GM18867 (cell line): ENCODE results near the gene CIAPIN1.

ENCODE experiments used
- ATAC-seq: cut with Tn5 transposase; IDR thresholded peaks from one replicate; pipeline ENCODE4 v1.9.1; 2021; ENCODE audit warnings: mild to moderate bottlenecking, moderate library complexity; ENCODE audit not compliant: unreplicated experiment

Gene CIAPIN1

DNA sequence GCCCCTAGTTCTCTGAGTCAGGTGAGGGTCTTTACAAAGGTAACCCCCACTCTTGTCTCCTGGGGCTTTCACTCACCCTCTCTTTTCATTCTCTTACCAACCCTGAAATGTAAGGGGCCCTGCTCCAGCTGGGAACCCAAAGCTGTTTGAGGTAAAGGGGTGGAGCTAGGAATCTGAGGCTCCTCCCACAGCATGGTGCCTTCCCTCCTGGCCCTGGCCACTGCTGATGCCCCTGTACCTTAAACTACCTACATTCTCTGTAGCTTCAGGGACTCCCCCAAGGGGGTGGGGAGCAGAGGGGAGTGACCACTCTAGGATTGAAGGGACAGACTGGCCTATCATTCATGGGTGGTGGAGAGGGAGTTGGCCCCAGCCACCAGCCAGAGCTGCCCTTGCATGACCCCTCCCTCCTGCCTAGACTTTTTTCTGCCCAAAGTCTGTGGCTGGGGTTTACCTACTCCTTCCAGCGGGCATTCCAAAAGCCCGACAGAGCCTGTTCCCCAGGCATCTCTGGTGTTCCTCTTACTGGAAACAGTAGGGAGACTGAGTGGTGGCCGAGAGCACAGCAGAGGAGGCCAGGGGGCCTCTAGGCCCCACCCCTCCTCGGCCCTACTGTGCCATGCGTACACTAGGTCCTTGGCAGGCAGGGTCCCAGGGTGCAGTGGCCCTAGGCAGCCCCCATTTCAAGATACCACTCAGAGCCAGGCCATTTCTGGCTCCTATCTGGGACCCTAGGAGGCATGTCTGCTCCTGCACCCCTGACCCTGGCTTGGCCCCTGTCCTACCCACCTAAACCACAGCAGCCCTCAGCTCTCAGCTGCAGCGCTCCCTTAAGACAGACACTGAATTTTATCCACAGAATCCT, 29.6 kb upstream of the CIAPIN1 start:
- no peak for ATAC-seq

DNA sequence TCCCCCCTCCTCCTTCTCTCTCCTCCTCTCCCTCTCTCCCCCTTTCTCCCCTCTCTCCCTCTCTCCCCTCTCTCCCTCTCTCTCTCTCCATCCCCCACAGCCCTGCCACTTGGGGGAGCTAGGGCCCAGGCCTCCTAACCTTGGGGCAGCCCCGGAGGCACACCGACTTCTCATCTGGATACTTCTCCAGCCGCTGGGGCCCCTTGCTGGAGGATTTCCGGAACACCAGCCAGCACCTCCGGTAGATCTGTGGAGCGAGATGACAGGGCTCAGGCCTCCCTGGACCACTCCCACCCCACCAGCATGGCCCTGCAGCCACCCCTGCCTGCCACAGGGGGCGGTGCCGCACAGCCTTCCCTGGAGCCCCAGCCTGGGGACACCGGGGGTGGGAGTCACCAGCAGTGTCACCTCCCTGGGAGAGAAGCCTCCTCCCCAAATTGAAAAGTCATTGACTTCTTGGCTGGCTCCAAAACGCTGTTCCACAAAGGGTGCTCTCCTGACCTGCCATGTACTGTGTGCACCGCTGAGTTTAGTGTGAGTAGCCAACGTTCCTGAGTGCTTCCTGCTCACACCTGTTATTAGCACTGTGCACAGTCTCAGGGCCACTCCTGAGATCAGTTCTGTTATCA, 28.6 kb upstream of the CIAPIN1 start:
- peak; percentile 86 for ATAC-seq

DNA sequence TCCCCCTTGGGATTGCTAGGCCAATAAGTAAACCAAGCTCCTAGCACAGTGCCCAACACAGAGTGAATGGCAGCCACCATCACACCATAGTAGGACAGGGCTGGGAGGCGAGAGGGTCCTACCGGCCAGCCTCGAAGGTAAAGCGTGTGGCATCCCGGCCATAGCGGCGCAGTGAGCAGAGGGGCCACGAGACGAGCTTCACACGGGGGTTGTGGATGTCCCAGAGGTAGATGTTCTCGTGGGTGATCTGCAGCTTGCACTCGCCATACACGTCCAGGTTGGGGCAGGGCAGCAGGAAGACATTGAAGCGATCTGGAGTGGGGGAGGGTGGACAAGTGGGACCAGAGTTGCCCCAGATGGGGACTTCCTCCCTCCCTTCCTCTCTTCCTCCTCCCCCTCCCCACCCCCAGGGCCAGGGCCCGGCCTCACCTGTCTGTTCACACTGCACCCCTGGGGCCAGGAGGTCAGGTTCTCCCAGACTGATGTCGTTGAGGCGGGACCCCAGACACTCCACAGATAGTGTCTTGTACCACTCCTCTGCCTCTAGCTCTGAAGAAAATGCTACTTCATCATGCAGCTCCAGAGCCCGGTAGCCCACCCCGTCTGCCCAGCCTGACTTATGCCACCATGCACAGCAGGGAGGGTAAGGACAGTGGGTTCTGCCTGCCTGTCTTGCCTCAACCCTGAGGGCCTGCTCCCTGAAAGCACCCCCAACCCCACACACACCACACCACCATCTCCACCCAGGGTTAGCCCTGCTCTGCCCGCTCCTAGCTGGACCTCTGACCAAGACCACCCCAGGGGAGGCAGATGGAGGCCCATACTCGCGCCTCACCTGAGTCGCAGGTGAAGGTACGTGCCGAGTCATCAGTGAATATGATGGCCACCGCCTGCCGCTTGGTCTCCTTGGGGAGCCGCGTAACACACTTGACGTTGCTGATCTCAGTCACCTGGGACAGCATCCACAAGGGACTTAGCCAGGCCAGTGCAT, 27.8 kb upstream of the CIAPIN1 start:
- ATAC-seq, result no peak

DNA sequence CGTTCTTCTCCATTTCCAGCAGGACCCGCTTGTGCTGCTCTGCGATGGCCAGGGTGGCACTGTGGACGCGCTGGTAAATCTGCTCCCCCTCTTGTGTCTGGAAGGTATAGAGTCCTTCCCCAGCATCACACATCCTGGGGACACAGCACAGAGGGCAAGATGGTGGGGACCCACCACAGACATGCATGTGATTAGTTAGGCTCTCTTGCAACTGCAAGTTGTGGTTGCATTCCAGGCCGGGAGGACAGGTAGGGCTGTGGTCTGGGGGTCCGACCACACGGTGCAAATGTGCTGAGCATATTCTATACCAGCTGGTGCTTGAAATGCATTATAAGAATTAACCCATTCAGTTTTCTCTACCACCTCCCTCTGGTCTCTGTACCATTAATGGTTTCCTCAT, 26.7 kb upstream of the CIAPIN1 start:
- ATAC-seq, result no peak

DNA sequence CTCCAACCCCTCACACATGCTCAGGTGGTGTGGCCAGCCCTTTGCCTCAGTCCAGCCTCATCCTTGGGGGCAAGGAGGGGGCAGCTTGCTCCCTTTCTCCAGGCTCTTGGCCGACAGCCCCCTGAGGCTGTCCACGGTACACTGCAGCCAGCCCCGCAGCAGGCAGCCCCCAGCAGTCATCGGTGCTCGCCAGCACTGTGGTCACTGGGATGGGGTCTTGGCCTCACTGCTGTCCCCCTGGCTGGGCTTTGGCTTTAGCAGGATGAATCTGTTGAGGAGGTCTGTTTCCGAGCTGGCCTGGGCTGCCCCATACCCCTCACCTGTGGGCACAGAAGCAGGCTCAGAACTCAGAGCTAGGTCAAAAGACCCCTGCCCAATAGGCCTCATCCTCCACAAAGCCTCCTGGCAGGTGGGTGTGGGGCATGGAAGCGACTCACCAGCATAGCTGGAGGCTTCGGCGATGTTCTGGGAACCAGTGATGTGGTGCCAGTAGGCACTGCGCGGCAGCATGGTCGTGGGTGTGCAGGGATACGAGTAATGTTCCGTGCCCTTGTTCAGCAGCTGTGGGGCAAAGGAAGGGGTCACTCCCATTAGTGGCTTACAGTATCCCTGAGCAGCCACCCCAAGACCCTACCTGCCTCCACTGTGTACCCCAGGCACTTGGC, 26.1 kb upstream of the CIAPIN1 start:
- ATAC-seq, result no peak

DNA sequence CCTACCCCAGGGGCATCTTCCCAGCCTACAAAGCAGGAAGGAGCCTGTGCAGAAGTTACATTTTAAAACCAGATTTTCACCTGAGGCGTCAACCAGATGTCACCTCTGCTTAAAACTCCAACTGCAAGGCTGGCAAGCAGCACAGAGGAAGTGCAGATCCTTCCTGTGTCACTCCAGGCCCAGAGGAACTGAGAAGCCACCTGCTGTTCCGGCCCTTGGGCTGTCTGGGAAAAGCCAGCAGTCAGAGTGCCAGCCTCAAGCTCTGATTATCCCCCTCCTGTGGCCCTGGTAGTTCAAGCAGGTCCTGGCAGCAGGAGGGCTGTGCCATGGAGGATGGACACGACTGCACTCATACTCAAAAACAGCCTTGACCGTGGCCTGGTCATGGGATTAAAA, 25.5 kb upstream of the CIAPIN1 start:
- no peak for ATAC-seq

DNA sequence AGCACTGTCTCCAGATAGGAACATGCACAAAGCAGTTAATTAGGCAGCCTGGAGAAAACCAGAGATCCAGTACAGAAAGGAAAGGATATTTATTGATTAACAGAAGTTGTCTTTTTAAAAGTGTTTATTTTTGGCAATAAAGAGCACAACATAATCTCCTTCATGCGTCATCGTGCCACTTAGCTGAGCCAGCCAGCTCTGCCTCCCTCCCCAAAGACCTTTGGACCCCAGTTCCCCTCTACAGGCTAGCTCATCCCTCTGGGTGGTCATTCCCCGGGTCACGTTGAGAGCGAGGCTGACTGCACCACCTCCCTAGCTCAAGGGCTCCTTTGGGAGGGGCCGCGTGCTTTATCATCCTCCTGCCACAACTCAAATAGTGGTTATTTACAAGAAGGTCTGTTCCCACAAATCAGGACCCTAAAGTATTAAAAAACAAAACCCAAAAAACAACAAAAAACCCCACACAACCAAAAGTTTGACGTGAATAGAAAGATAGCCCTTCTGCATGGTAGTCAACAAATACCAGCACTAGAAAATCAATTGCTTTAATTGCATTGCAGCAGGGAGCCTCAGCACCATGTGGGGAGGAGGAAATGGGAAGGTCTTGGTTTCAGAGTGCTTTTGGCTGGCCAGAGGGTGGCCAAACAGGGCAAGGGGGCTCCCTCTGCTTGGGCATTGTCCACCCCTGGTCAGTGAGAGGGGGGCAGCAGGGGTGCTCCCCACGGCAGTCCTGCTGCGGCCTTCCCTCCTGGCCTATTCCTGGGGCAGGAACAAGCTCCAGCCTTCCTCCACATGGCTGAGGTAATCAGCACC, 24.9 kb upstream of the CIAPIN1 start:
- ATAC-seq, result no peak

DNA sequence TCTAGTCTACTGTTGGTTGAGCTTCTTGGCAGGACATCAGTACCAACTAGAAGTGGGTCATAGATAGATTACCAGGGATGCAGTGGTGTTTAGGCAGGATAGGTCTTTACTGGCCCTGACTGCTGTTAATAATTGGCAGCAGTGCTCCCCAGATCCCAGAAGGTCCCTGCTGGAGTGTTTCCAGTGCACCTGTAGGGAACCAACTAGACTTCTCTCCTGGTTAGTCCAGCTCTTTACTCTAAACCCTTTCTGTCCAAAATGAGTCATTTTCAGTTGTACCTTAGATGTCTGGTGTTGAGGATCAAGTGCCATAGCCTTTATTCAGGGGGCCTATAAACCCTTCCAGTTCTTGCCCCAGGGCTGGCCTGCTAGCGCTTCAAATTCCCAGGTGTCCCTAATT, 24.0 kb upstream of the CIAPIN1 start:
- ATAC-seq, result no peak

DNA sequence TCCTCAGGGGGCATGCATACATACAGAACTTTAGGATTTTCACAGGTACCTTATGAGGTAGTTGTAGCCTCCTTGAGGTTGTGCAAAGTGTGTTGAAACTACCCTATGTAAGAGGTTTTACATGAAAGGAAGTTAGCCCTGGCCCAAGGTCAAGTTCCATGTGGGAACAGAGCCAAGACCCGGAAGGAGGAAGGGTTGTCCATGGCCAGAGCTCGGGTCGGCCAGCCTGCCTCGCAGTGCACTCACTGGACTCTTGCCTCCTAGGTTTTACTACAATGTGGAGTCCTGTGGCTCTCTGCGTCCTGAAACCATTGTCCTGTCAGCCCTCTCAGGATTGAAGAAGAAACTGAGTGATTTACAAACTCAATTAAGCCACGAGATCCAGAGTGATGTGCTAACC, 23.5 kb upstream of the CIAPIN1 start:
- no peak for ATAC-seq

DNA sequence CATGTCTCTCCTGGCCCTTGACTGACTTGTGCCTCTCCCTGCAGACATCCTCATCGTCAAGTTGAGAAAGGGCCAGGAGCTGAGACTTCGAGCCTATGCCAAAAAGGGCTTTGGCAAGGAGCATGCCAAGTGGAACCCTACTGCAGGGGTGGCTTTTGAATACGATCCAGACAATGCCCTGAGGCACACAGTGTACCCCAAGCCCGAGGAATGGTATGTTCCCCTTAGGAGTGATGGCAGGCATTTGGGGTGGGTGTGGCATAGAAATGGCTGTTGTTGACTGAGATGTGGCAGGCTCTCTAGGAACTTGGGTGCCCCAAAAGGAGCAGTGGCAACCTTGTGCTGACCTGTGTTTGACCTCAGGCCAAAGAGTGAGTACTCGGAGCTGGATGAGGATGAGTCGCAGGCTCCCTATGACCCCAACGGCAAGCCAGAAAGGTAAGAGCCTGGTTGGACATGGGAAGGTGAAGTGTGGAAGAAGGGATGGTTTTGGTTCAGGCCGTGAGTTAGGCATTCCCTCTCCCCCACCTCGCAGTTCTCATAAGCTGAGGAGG, 22.8 kb upstream of the CIAPIN1 start:
- ATAC-seq, result no peak

DNA sequence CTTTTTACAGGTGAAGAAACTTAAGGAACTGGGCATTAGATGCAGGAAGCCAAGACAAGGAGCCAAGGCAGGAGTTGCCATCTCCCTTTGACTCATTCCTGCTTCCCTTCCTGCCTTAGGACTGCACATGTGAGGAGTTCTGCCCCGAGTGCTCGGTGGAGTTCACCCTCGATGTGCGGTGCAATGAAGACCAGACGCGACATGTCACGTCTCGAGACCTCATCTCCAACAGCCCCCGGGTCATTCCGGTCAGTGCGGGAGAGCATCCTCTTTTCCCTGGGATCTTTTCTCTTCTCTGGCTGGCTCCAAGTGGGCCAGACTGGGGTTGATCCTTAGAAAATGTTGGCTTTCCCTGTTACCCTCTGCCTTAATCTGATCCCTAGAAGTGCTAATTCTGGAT, 21.9 kb upstream of the CIAPIN1 start:
- no peak for ATAC-seq

DNA sequence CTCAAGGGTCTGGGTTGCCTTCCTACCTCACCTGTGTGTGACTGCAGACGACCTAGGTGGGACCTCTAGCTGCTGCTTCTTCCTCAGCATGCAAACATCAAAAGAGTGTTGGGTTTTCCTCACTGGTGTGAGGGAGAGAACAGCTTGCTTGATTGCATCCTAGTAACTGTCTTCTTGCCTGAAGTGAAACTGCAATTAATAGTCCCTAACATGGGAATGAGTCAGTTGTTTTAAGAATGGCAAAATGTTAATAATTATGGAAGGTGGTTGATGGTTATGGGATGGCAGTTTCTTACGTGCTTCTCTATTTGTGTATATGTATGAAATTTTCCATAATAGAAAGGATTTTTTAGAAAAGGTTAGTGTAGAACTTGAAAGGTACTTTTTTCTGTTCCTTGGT, 21.2 kb upstream of the CIAPIN1 start:
- ATAC-seq, result no peak

DNA sequence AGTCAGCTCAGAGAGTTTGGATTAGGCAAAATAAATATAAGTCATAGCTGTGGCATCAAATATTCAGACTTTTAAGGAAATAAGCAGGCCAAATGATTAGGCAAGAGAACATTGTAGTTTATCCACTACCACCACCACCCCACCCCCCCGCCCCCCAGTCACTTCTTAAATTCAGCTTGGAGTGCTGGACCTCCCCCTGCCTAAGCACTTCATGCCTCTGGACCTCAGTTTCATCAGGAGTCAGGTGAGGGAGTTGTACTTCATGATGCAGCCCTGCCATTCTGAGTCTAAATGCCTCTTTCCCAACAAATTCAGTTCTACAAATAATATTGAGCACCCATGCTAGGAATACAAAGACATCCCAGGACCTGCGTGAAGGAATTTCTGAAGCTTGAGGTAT, 17.3 kb upstream of the CIAPIN1 start:
- ATAC-seq, result no peak

DNA sequence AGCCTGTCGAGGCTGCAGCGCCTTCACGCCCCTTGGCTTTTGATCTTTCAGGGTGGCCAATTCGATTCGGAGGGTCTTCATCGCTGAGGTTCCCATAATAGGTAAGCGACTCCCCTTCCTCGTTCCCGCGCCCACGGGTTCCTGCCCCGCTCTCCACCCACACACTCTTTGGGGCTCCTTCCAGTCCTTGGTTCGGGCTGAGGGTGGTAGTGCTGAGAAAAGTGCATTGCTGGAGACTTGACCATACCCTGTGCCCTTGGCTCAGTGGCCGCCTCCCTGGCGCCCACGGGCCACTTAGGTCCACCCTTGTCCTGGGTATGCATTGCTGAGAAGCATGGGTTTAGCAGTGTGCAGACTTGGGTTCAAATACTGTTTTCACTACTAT, 15.8 kb upstream of the CIAPIN1 start:
- ATAC-seq, result no peak

DNA sequence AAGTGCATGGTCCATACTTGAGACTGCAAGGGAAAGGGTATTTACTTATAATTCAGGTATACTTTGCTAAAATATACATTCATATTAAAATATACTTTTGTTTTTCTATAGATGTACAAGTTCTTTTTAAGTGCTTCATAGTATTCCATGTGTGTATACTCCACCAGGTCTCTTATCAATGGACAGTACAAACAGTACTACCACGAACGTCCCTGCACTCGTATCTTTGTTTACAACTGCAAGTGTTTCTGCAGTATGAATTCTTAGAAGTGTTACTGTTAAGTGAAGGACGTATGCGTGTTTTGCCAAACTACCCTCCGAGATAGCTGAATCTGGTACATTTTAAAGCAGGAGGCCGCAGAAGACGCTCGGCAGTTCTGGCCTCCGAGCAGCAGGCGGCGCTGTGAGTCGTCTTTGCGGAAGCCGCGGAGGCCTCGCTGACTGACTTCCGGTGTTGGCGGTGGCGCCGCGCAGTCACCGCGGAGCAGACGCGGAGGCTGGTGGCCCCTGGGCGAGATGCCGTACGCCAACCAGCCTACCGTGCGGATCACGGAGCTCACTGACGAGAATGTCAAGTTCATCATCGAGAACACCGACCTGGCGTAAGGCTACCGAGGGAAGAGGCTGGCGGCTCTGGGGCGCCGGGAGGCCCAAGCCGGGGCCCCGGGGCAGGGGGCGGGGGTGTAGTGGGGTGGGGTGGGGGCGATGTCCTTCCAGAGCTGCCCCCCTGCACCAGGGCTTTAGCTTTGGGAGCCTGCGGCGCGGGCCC, 15.2 kb upstream of the CIAPIN1 start, which contains the start of gene POLR2C:
Gene POLR2C (plus strand): TSS at position 471 of the 769 bp plus-strand sequence. CDS start 46 bp downstream, at position 517.
- peak; percentile 94 for ATAC-seq

DNA sequence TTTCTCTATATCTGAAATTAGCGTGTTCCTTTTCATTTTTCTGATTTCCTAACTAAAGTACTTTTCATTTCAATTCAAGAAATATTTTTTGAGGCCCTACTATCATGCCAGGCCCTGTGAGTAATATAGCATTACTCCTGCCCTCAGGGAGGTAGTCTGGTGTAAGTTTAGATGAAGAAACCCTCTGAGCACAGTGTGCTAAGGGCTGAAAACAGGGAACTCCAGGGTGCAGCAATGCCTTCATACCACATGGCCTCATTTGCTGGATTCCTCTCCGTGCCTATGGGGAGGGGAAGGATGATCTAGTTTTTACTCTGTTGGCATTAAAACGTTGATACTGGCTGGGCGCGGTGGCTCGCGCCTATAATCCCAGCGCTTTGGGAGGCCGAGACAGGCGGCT, 4.8 kb upstream of the CIAPIN1 start:
- no peak for ATAC-seq

DNA sequence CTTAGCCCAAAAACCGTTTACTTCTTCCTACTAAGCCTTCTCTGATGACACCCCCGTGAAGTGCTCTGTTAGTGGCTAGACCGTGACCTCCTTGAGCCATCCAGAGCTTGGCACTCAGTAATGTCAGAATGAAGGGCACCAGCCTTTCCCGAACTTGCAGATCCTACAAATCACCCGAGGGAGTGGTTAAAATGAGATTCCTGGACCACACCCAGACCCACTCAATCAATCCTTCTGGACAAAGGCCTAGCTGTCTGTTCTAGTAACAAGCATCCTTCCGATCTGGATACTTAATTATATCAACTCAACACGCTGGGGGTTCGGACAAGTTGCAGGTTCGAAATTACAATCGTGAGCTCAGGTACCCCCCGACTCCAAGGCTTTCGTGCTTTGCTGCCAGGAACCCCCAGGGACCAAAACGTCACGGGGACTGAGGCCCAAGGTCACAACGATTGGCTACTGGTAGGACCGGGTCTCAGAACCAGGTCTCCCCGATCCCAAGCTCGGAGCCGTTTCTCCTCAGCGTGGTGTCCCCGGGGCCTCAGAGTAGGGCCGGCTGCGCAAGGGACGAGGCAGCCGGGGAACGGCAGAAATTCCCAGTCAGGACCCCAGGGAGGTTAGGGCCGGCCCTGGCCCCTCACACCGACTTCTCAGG, 527 bp downstream of the CIAPIN1 start:
- ATAC-seq, result peak; percentile 40

DNA sequence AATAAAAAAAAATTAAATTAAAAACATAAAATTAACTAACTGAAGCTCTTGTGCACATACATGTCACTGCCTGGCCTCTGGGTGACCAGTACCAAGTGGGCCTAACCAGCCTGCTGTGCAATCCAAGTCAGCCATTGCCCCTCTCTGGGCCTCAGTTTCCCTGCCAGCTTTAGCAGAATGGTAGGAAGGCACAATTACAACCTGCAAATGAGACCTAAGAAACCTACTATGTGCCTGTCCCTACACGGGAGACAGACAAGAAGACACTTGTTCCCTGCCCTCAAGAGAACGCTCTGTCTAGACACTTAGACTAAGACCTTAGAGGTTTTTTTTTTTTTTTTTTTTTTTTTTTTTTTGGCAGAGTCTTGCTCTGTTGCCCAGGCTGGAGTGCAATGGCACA, 1.7 kb downstream of the CIAPIN1 start:
- no peak for ATAC-seq
